HCT116 (cell line): ENCODE results near the gene AHI1. TPM values are rescaled to one million over a fixed set of nuclear protein-coding genes. Genes with fewer than 3 reads are reported as not detected.

Experiments used
- ATAC-seq: fragments of 200-7000 bp; cut with Tn5 transposase; 2 replicates; pipeline ENCODE4 v1.9.1; 2020; ENCODE audit warnings: mild to moderate bottlenecking, moderate library complexity
- BruUV-seq: library from RNA; stranded (reverse); fragments of 400-500 nt; replicated peaks from 2 replicates; lab custom pipeline; 2021; lab: Mats Ljungman, UMichigan
- CTCF ChIA-PET: fragments of 300-600 bp; sonication (Branson Sonifier 250); formaldehyde crosslinking; loops from one replicate; lab custom pipeline; 2021; ENCODE audit warnings: antibody characterized with exemption; lab: Charles Lee
- POLR2A ChIA-PET: fragments of 300-600, 350-600 bp; sonication (Branson Sonifier 250); formaldehyde crosslinking; loops from one replicate; lab custom pipeline; 2021; ENCODE audit warnings: antibody characterized with exemption; lab: Charles Lee
- RAD21 ChIA-PET, 2 experiments: fragments of 300-600 bp; sonication (Branson Sonifier 250); formaldehyde crosslinking; loops; one replicate each; lab custom pipeline; 2023; ENCODE audit warnings: low total read pairs in 2 of 2; ENCODE audit not compliant: uncharacterized antibody in 2 of 2, unreplicated experiment in 2 of 2, low non-redundant PET in 1 of 2; lab: Charles Lee
- DNase-seq: peaks from one replicate; pipeline ENCODE4 v3.0.0-alpha.2; 2010; ENCODE audit warnings: low read depth, low spot score
- H2AFZ ChIP-seq: fragments of 200-600 bp; shearing (Covaris generic), sonication (generic); 2 replicates; pipeline ENCODE4 v1.6.1; 2017; ENCODE audit warnings: low read depth, mixed run types, mixed read lengths, antibody characterized with exemption, low read length; ENCODE audit not compliant: poor library complexity, severe bottlenecking
- H3K27ac ChIP-seq: 2 replicates; pipeline ENCODE4 v1.5.1; 2012; ENCODE audit warnings: low read depth, low read length
- H3K27me3 ChIP-seq: fragments of 200-600 bp; sonication (generic); 2 replicates; pipeline ENCODE4 v1.6.1; 2016; ENCODE audit warnings: mixed run types, low read length, mixed read lengths; ENCODE audit not compliant: insufficient read depth
- H3K36me3 ChIP-seq, 2 experiments: fragments of 200-500 bp in 1 of 2; fragments of 200-600 bp in 1 of 2; sonication (Bioruptor generic) in 1 of 2; sonication (generic) in 1 of 2; 2 replicates each; pipeline versions ENCODE4 v1.5.1 to v1.6.1; 2014 to 2016; ENCODE audit warnings: low read length in 2 of 2, inconsistent platforms in 1 of 2, mixed read lengths in 1 of 2, mixed run types in 1 of 2; ENCODE audit not compliant: insufficient read depth in 2 of 2, control insufficient read depth in 1 of 2
- H3K4me1 ChIP-seq, 2 experiments: fragments of 200-600 bp in 1 of 2; sonication (generic) in 1 of 2; 2 replicates each; pipeline versions ENCODE4 v1.5.1 to v1.6.1; 2012 to 2017; ENCODE audit warnings: low read length in 2 of 2, inconsistent platforms in 1 of 2, mild to moderate bottlenecking in 1 of 2, mixed read lengths in 1 of 2, mixed run types in 1 of 2, moderate library complexity in 1 of 2; ENCODE audit not compliant: insufficient read depth in 2 of 2, control insufficient read depth in 1 of 2
- H3K4me2 ChIP-seq: fragments of 200-600 bp; sonication (generic); 2 replicates; pipeline ENCODE4 v1.6.1; 2017; ENCODE audit warnings: mixed run types, low read length, mixed read lengths
- H3K4me3 ChIP-seq, 2 experiments: fragments of 200-600 bp in 1 of 2; sonication (generic) in 1 of 2; replicated peaks in 1 of 2; 2 replicates each; pipeline ENCODE4 v1.5.1; 2011 to 2016; ENCODE audit warnings: low read length in 2 of 2, control low read depth in 1 of 2, low read depth in 1 of 2, mild to moderate bottlenecking in 1 of 2, mixed read lengths in 1 of 2, mixed run types in 1 of 2
- H3K79me2 ChIP-seq: fragments of 200-600 bp; sonication (generic); 2 replicates; pipeline ENCODE4 v1.6.1; 2017; ENCODE audit warnings: mild to moderate bottlenecking, mixed run types, low read length, moderate library complexity, mixed read lengths; ENCODE audit not compliant: insufficient read depth
- H3K9ac ChIP-seq: fragments of 200-600 bp; sonication (generic); 2 replicates; pipeline ENCODE4 v1.6.1; 2016; ENCODE audit warnings: low read length, mixed read lengths
- H3K9me2 ChIP-seq: fragments of 200-600 bp; sonication (generic), shearing (Covaris generic); 2 replicates; pipeline ENCODE4 v1.6.1; 2017; ENCODE audit warnings: mixed run types, mild to moderate bottlenecking, moderate library complexity; ENCODE audit not compliant: insufficient read depth
- H3K9me3 ChIP-seq, 2 experiments: fragments of 200-500 bp in 1 of 2; fragments of 200-600 bp in 1 of 2; sonication (Bioruptor generic) in 1 of 2; sonication (generic) in 1 of 2; 2 replicates each; pipeline ENCODE4 v1.6.1; 2014 to 2017; ENCODE audit warnings: low read length in 2 of 2, mixed read lengths in 2 of 2, inconsistent platforms in 1 of 2, low read depth in 1 of 2, mild to moderate bottlenecking in 1 of 2, mixed run types in 1 of 2, moderate library complexity in 1 of 2; ENCODE audit not compliant: control insufficient read depth in 1 of 2, insufficient read depth in 1 of 2
- H4K20me1 ChIP-seq: fragments of 200-600 bp; sonication (generic), shearing (Covaris generic); 2 replicates; pipeline ENCODE4 v1.6.1; 2017; ENCODE audit warnings: mixed run types, mild to moderate bottlenecking, moderate library complexity; ENCODE audit not compliant: insufficient read depth
- ATF3 ChIP-seq: IDR thresholded peaks from 2 replicates; pipeline ENCODE4 v1.6.1; 2012
- CBX3 ChIP-seq: IDR thresholded peaks from 2 replicates; pipeline ENCODE4 v1.6.1; 2012; ENCODE audit warnings: low read depth
- CEBPB ChIP-seq: IDR thresholded peaks from 2 replicates; pipeline ENCODE4 v1.6.1; 2012; ENCODE audit warnings: low read depth
- CTCF ChIP-seq, 3 experiments: fragments of 200-600 bp in 1 of 3; sonication (generic) in 1 of 3; IDR thresholded peaks in 2 of 3; conservative IDR thresholded peaks in 1 of 3; 2 replicates each; pipeline ENCODE4 v1.5.1; 2012 to 2017; ENCODE audit warnings: low read depth in 2 of 3, low read length in 2 of 3, antibody characterized with exemption in 1 of 3, borderline replicate concordance in 1 of 3, control low read depth in 1 of 3, mild to moderate bottlenecking in 1 of 3, mixed read lengths in 1 of 3, mixed run types in 1 of 3, moderate library complexity in 1 of 3; ENCODE audit not compliant: insufficient read depth in 1 of 3
- EZH2 ChIP-seq: fragments of 200-600 bp; sonication (generic); IDR thresholded peaks from 2 replicates; pipeline ENCODE4 v1.6.1; 2017; ENCODE audit warnings: antibody characterized with exemption, mixed run types
- EZH2phosphoT487 ChIP-seq: fragments of 200-600 bp; IDR thresholded peaks from 2 replicates; pipeline ENCODE4 v1.6.1; 2018; ENCODE audit warnings: antibody characterized with exemption, borderline replicate concordance
- FOSL1 ChIP-seq: IDR thresholded peaks from 2 replicates; pipeline ENCODE4 v1.6.1; 2012; ENCODE audit warnings: low read depth
- JUND ChIP-seq: IDR thresholded peaks from 2 replicates; pipeline ENCODE4 v1.6.1; 2012
- MAX ChIP-seq: IDR thresholded peaks from 2 replicates; pipeline ENCODE4 v1.6.1; 2012
- POLR2AphosphoS5 ChIP-seq: IDR thresholded peaks from 2 replicates; pipeline ENCODE4 v1.6.1; 2011; ENCODE audit warnings: mild to moderate bottlenecking, low read depth, low read length, moderate library complexity
- RAD21 ChIP-seq: IDR thresholded peaks from 2 replicates; pipeline ENCODE4 v1.6.1; 2012; ENCODE audit warnings: low read depth, mild to moderate bottlenecking
- REST ChIP-seq: IDR thresholded peaks from 2 replicates; pipeline ENCODE4 v1.6.1; 2012; ENCODE audit warnings: low read depth
- SIN3A ChIP-seq: IDR thresholded peaks from 2 replicates; pipeline ENCODE4 v1.6.1; 2012; ENCODE audit warnings: low read depth
- SP1 ChIP-seq: IDR thresholded peaks from 2 replicates; pipeline ENCODE4 v1.6.1; 2012; ENCODE audit warnings: low read depth
- SRF ChIP-seq: IDR thresholded peaks from 2 replicates; pipeline ENCODE4 v1.6.1; 2012; ENCODE audit warnings: low read depth
- TCF7L2 ChIP-seq: IDR thresholded peaks from 2 replicates; pipeline ENCODE4 v1.7.0; 2011; ENCODE audit warnings: borderline replicate concordance, inconsistent platforms; ENCODE audit not compliant: insufficient read depth, insufficient read length; ENCODE audit errors: extremely low read depth
- ZFX ChIP-seq: fragments of 450-650 bp; IDR thresholded peaks from 2 replicates; pipeline ENCODE4 v1.6.1; 2017
- ZNF274 ChIP-seq: fragments of 200-500 bp; sonication (Bioruptor generic); IDR thresholded peaks from 2 replicates; pipeline ENCODE4 v1.6.1; 2014; ENCODE audit warnings: mild to moderate bottlenecking, low read depth, low read length, inconsistent platforms
- intact Hi-C: fragments of 100-400 bp; cut with micrococcal nuclease; formaldehyde crosslinking; loops from 2 replicates; pipeline ENCODE4 v1.10.0; 2022
- total RNA-seq: library from RNA; stranded (reverse); gene quantifications from one replicate; pipeline ENCODE4 v1.2.1, GENCODE V29; 2021; ENCODE audit not compliant: unreplicated experiment

AHI1 gene
- total RNA-seq, 1 experiment from 2014 or later = 29.6 TPM

- Histone ChIP-seq H3K9ac (no peak overlapping the region), H3K4me2 (no peak overlapping the region)
- TF ChIP-seq EZH2 (no peak), CBX3 (no peak), ZFX (no peak), SP1 (no peak), TCF7L2 (no peak), POLR2AphosphoS5 (no peak), SRF (no peak), SIN3A (no peak)
- TF ChIP-seq, all 23 proteins: peak for 0
- H3K79me2 ChIP-seq = no peaks in the 10 kb centered on the region
- no peaks in the 10 kb centered on the region for H3K4me1 ChIP-seq
- BruUV-seq = no TSS peak
- no peaks in the 10 kb centered on the region for H3K9me3 ChIP-seq
- H3K4me3 ChIP-seq = no peak overlapping the region
- CTCF ChIA-PET = no interaction called here
- H4K20me1 ChIP-seq = no peaks in the 10 kb centered on the region
- ATAC-seq (no peak), DNase-seq (no peak)
- H3K36me3 ChIP-seq = no peaks in the 10 kb centered on the region
- POLR2A ChIA-PET = no interaction called here
- H3K27ac ChIP-seq = no peak overlapping the region
- RAD21 ChIA-PET = no interaction called here
- H3K27me3 ChIP-seq = no peaks in the 10 kb centered on the region
- no peaks in the 10 kb centered on the region for H3K9me2 ChIP-seq
- no peak overlapping the region for H2AFZ ChIP-seq
- intact Hi-C loops = no loop called here
These were observed 20.0 kb upstream of the AHI1 start for GRCh38 chr6:135517527-135517926.

GRCh38 chr6:135514706-135515105 lies 17.2 kb upstream of the AHI1 start:
- no peaks in the 10 kb centered on the region for H3K4me1 ChIP-seq
- no peaks in the 10 kb centered on the region for H3K9me2 ChIP-seq
- H3K27me3 ChIP-seq = no peaks in the 10 kb centered on the region
- no peaks in the 10 kb centered on the region for H3K36me3 ChIP-seq
- no peak overlapping the region for H3K9ac ChIP-seq
- ATAC-seq = no peak
- RAD21 ChIA-PET = no interaction called here
- no peak overlapping the region for H3K4me3 ChIP-seq
- intact Hi-C loops = no loop called here
- POLR2A ChIA-PET = no interaction called here
- CTCF ChIA-PET = no interaction called here
- no peak overlapping the region for H2AFZ ChIP-seq
- no TSS peak for BruUV-seq
- no peak overlapping the region for H3K4me2 ChIP-seq
- no peak for DNase-seq
- H3K9me3 ChIP-seq = no peaks in the 10 kb centered on the region
- no peaks in the 10 kb centered on the region for H3K79me2 ChIP-seq
- H3K27ac ChIP-seq = no peak overlapping the region
- no peaks in the 10 kb centered on the region for H4K20me1 ChIP-seq
- no peak for TF ChIP-seq JUND
- TF ChIP-seq ATF3 = no peak
- no peak for TF ChIP-seq CTCF (IDR thresholded peaks at IDR 0.05 in 2 of 3, conservative IDR thresholded peaks at IDR 0.05 in 1 of 3; ENCODE audit: borderline replicate concordance in 1 of 3, insufficient read depth in 1 of 3, low read depth in 2 of 3, low read length in 2 of 3)
- no peak for TF ChIP-seq RAD21
- no peak for TF ChIP-seq EZH2phosphoT487
- TF ChIP-seq POLR2AphosphoS5 = no peak
- TF ChIP-seq ZNF274 = no peak
- no peak for TF ChIP-seq FOSL1
- no peak for TF ChIP-seq REST
- TF ChIP-seq ZFX = no peak
- TF ChIP-seq CEBPB = no peak
- TF ChIP-seq SP1 = no peak
- TF ChIP-seq SIN3A = no peak
- no peak for TF ChIP-seq MAX
